T47D (cell line): ENCODE data around the gene NUMB.

Source experiments
- DNase-seq, 2 experiments: peaks; one replicate each; pipeline versions ENCODE4 v3.0.0 to v3.0.0-alpha.2; 2011 to 2012; ENCODE audit warnings: low read depth in 1 of 2, low spot score in 1 of 2
- JUND ChIP-seq: IDR thresholded peaks from 2 replicates; pipeline ENCODE4 v1.6.1; 2012; ENCODE audit warnings: low read depth
- in situ Hi-C: cut with HindIII; loops from 2 replicates; pipeline ENCODE4 v1.10.0; 2016; ENCODE audit warnings: low sequenced_read_pairs, low pct_unique_long_range_greater_than_20kb

NUMB gene

GRCh38 chr14:73253323-73253610 lies 205.1 kb downstream of the NUMB start:
- no peak for TF ChIP-seq JUND
- no peak for DNase-seq
- in situ Hi-C loops, result no loop called here

- no peak for DNase-seq
- TF ChIP-seq JUND, result no peak
- in situ Hi-C loops, result no loop called here
Measured at GRCh38 chr14:73252491-73253322, 205.6 kb downstream of the NUMB start.

DNA sequence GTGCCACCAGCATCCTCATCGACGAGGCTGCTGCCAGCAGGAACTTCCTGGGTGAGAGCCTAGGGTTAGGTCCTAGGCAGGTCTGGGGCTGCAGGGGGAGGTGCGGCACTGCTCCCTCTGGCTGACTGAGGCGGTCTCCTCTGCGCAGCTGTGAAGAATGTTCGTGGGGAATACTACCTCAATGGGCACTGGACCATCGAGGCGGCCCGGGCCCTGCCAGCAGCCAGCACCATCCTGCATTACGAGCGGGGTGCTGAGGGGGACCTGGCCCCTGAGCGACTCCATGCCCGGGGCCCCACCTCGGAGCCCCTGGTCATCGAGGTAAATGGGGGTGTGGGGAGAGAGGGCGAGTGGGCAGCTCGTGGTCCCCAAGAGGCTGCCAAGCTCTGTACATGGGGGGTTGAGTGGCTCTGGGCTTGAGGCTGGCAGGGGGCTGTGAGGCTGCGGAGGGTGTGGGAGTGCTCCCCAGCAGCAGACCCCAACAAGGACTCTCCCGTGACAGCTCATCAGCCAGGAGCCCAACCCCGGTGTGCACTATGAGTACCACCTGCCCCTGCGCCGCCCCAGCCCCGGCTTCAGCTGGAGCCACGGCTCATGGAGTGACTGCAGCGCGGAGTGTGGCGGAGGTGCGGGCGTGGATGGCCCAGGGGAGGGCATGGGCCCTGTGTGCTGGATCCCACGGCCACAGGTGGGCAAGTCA lies 206.7 kb downstream of the NUMB start:
- in situ Hi-C loops, result no loop called here
- no peak for TF ChIP-seq JUND
- no peak for DNase-seq

GRCh38 chr14:73250781-73251500 lies 207.4 kb downstream of the NUMB start:
- in situ Hi-C loops, result no loop called here
- DNase-seq, result peak in 1 of 2 experiments; percentile 35
- TF ChIP-seq JUND, result no peak

- DNase-seq, result no peak
- TF ChIP-seq JUND, result no peak
- in situ Hi-C loops, result no loop called here
Measured at GRCh38 chr14:73250317-73250713, 208.0 kb downstream of the NUMB start.

GRCh38 chr14:73249564-73250316 lies 208.6 kb downstream of the NUMB start:
- no peak for DNase-seq
- TF ChIP-seq JUND, result no peak
- in situ Hi-C loops, result no loop called here

GRCh38 chr14:73249108-73249507 lies 209.2 kb downstream of the NUMB start:
- in situ Hi-C loops, result no loop called here
- no peak for DNase-seq
- TF ChIP-seq JUND, result no peak

GRCh38 chr14:73248108-73248868 lies 210.1 kb downstream of the NUMB start:
- TF ChIP-seq JUND, result no peak
- DNase-seq, result no peak
- in situ Hi-C loops, result no loop called here

- no peak for TF ChIP-seq JUND
- no peak for DNase-seq
- in situ Hi-C loops, result no loop called here
Measured at GRCh38 chr14:73246387-73247150, 211.8 kb downstream of the NUMB start.

DNA sequence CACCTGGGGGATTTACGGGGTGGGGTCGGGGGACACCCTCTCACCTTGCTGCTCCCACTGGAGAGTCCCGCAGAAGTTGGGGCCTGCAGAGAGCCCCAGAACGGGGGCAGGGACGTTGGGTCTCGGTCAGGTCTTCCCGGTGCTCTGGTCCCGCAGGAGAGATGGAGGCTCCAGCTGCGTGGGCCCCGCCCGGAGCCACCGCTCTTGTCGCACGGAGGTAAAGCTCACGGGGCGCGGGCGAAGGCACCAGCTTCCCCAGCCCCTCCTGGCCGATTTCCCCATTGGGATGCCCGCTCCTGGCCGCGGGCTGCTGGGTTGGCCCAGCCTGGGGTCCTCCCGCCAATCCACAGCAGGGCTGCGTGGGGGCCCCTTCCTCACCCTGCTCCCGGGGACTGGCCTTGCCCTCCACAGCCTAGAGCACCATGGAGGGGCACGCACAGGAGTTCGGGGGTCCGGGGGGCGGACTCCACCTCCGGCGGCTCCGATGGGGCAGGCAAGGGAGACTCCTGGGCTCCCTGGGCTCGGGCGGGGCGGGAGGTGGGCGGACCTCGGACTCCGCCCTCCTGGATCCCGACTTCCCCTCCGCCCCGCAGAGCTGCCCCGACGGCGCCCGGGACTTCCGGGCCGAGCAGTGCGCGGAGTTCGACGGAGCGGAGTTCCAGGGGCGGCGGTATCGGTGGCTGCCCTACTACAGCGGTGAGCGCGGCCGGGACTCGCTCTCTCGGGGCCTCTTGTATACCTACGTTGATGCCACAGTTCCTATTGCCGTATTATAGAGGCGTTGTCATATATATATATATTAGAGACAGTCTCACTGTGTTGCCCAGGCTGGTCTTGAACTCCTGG lies 212.6 kb downstream of the NUMB start:
- in situ Hi-C loops, result no loop called here
- no peak for TF ChIP-seq JUND
- DNase-seq, result no peak
